GM12878 (cell line): ENCODE results near the gene JMJD7. TPM values are rescaled to one million over a fixed set of nuclear protein-coding genes. Genes with fewer than 3 reads are reported as not detected.

Source experiments
- ATAC-seq: fragments of 200-7000 bp; cut with Tn5 transposase; 3 replicates; pipeline ENCODE4 v1.9.1; 2020; ENCODE audit warnings: mild to moderate bottlenecking, moderate library complexity
- BruUV-seq: library from RNA; stranded (reverse); fragments of 400-500 nt; replicated peaks from 2 replicates; lab custom pipeline; 2021; lab: Mats Ljungman, UMichigan
- CTCF ChIA-PET: fragments of 300-600 bp; sonication (Branson Sonifier 250); formaldehyde crosslinking; extraction: SDS; loops from one replicate; lab custom pipeline; 2021; ENCODE audit warnings: inconsistent platforms; lab: Yijun Ruan, JAX
- POLR2A ChIA-PET: fragments of 350-600 bp; formaldehyde crosslinking; extraction: SDS; loops from one replicate; lab custom pipeline; 2021; ENCODE audit warnings: inconsistent platforms; lab: Charles Lee
- RAD21 ChIA-PET: fragments of 300-600 bp; sonication (Branson Sonifier 250); formaldehyde crosslinking; loops from one replicate; lab custom pipeline; 2023; ENCODE audit warnings: antibody characterized with exemption; ENCODE audit not compliant: unreplicated experiment; lab: Charles Lee
- SMC1A ChIA-PET: fragments of 300-600 bp; sonication (Branson Sonifier 250); formaldehyde crosslinking; loops from one replicate; lab custom pipeline; 2023; ENCODE audit not compliant: unreplicated experiment, uncharacterized antibody; lab: Charles Lee
- DNase-seq: peaks from one replicate; pipeline ENCODE4 v3.0.0-alpha.2; 2011; ENCODE audit warnings: low read depth, low spot score
- FAIRE-seq: peaks from 3 replicates; lab custom pipeline; 2011; peaks lifted over from hg19 to GRCh38; lab: Jason Lieb, UNC
- H2AFZ ChIP-seq: 2 replicates; pipeline ENCODE4 v1.6.0; 2011; ENCODE audit warnings: low read depth, low read length, control low read depth; ENCODE audit not compliant: control insufficient read depth
- H3K27ac ChIP-seq: 2 replicates; pipeline ENCODE4 v1.5.1; 2011; ENCODE audit warnings: control low read depth; ENCODE audit not compliant: control insufficient read depth, insufficient read depth
- H3K27me3 ChIP-seq, 2 experiments: replicated peaks in 1 of 2; 2 replicates each; pipeline versions ENCODE4 v1.6.0 to v1.6.1; 2011; ENCODE audit warnings: low read length in 1 of 2; ENCODE audit not compliant: control insufficient read depth in 2 of 2, insufficient read depth in 2 of 2
- H3K36me3 ChIP-seq, 2 experiments: 2 replicates each; pipeline ENCODE4 v1.5.1; 2011; ENCODE audit warnings: low read length in 1 of 2; ENCODE audit not compliant: control insufficient read depth in 2 of 2, insufficient read depth in 2 of 2
- H3K4me1 ChIP-seq: 2 replicates; pipeline ENCODE4 v1.6.1; 2011; ENCODE audit warnings: mild to moderate bottlenecking, low read length, moderate library complexity, mixed read lengths; ENCODE audit not compliant: control insufficient read depth, insufficient read depth
- H3K4me2 ChIP-seq: 2 replicates; pipeline ENCODE4 v1.6.0; 2011; ENCODE audit warnings: control low read depth; ENCODE audit not compliant: control insufficient read depth, insufficient read depth
- H3K4me3 ChIP-seq: fragments of 200-600 bp; sonication (generic); 2 replicates; pipeline ENCODE4 v1.5.1; 2016
- H3K79me2 ChIP-seq: 2 replicates; pipeline ENCODE4 v1.6.0; 2011; ENCODE audit warnings: low read length; ENCODE audit not compliant: control insufficient read depth, insufficient read depth
- H3K9ac ChIP-seq: 2 replicates; pipeline ENCODE4 v1.8.0; 2011; ENCODE audit warnings: low read length, control low read depth, mixed read lengths; ENCODE audit not compliant: control insufficient read depth, insufficient read depth
- H3K9me3 ChIP-seq: replicated peaks from 3 replicates; pipeline ENCODE4 v1.5.1; 2011; ENCODE audit warnings: mild to moderate bottlenecking, low read length; ENCODE audit not compliant: control insufficient read depth, insufficient read depth
- H4K20me1 ChIP-seq: 2 replicates; pipeline ENCODE4 v1.6.0; 2011; ENCODE audit not compliant: control insufficient read depth, insufficient read depth
- CBX3 ChIP-seq: fragments of 200-600 bp; sonication (generic); IDR thresholded peaks from 2 replicates; pipeline ENCODE4 v1.6.1; 2016; ENCODE audit warnings: low read depth, borderline replicate concordance
- CHD2 ChIP-seq: IDR thresholded peaks from 2 replicates; pipeline ENCODE4 v1.6.1; 2011; ENCODE audit warnings: low read depth, low read length, improper control_type of control experiment, borderline replicate concordance
- CHD4 ChIP-seq: fragments of 200-600 bp; sonication (generic); IDR thresholded peaks from 2 replicates; pipeline ENCODE4 v1.6.1; 2016; ENCODE audit warnings: mild to moderate bottlenecking
- EGR1 ChIP-seq, 2 experiments: IDR thresholded peaks; 1 replicate in 1 of 2; 2 replicates in 1 of 2; pipeline ENCODE4 v1.6.1; 2011 to 2012; ENCODE audit warnings: low read depth in 2 of 2, low read length in 2 of 2, borderline replicate concordance in 1 of 2, mild to moderate bottlenecking in 1 of 2, moderate library complexity in 1 of 2
- ETV6 ChIP-seq, 2 experiments: fragments of 450-650 bp in 1 of 2; IDR thresholded peaks in 1 of 2; conservative IDR thresholded peaks in 1 of 2; 2 replicates each; pipeline ENCODE4 v1.6.1; 2014; ENCODE audit warnings: antibody characterized with exemption in 1 of 2, borderline replicate concordance in 1 of 2, low read depth in 1 of 2, mild to moderate bottlenecking in 1 of 2, moderate library complexity in 1 of 2
- FOXK2 ChIP-seq: fragments of 450-650 bp; IDR thresholded peaks from 2 replicates; pipeline ENCODE4 v1.6.1; 2017; ENCODE audit warnings: mild to moderate bottlenecking, moderate library complexity
- HDGF ChIP-seq: fragments of 450-650 bp; IDR thresholded peaks from 2 replicates; pipeline ENCODE4 v1.6.1; 2016; ENCODE audit warnings: antibody characterized with exemption
- MAX ChIP-seq: IDR thresholded peaks from 2 replicates; pipeline ENCODE4 v1.6.1; 2012; ENCODE audit warnings: low read depth, low read length, improper control_type of control experiment
- MEF2A ChIP-seq: IDR thresholded peaks from 2 replicates; pipeline ENCODE4 v1.6.1; 2011; ENCODE audit warnings: low read depth, mild to moderate bottlenecking, low read length, moderate library complexity; ENCODE audit not compliant: insufficient read depth
- STAT1 ChIP-seq: fragments of 450-650 bp; conservative IDR thresholded peaks from 2 replicates; pipeline ENCODE4 v1.6.1; 2014; ENCODE audit warnings: antibody characterized with exemption, mild to moderate bottlenecking
- SUZ12 ChIP-seq: fragments of 200-600 bp; sonication (generic); IDR thresholded peaks from one replicate; pipeline ENCODE4 v1.6.1; 2018; ENCODE audit warnings: antibody characterized with exemption, mild to moderate bottlenecking; ENCODE audit not compliant: unreplicated experiment
- TCF3 ChIP-seq: IDR thresholded peaks from 2 replicates; pipeline ENCODE4 v1.6.1; 2012; ENCODE audit warnings: low read depth, mild to moderate bottlenecking, low read length, borderline replicate concordance; ENCODE audit not compliant: insufficient read depth
- ZNF24 ChIP-seq: fragments of 450-650 bp; IDR thresholded peaks from 2 replicates; pipeline ENCODE4 v1.6.1; 2017; ENCODE audit warnings: antibody characterized with exemption, mild to moderate bottlenecking
- ZNF384 ChIP-seq: IDR thresholded peaks from 2 replicates; pipeline ENCODE4 v1.6.1; 2012; ENCODE audit warnings: low read depth, mild to moderate bottlenecking, low read length, improper control_type of control experiment, borderline replicate concordance
- WGBS: methylation state at CpG from one replicate; pipeline ENCODE4 v1.1.6; 2016; ENCODE audit warnings: low lambda C conversion rate; ENCODE audit not compliant: insufficient replicate concordance, insufficient coverage; ENCODE audit errors: missing lambda C conversion rate; 5-methylcytosine and 5-hydroxymethylcytosine counted together
- in situ Hi-C: fragments of 300-500 bp; cut with MboI; formaldehyde crosslinking; loops from 9 replicates; pipeline ENCODE4 v1.14.3; 2018; ENCODE audit warnings: mixed read lengths
- intact Hi-C: fragments of 100-400 bp; cut with micrococcal nuclease; formaldehyde crosslinking; loops from one replicate; pipeline ENCODE4 v1.14.2; 2022; ENCODE audit not compliant: unreplicated experiment
- polyA plus RNA-seq, 11 experiments: library from polyadenylated mRNA; depleted of rRNA in 4 of 11; unstranded in 6 of 11; stranded (reverse) in 5 of 11; fragments of >200 nt; fragmentation: Nextera tagmentation in 4 of 11; fragmentation: Illumina TruSeq in 1 of 11; extraction: Ambion mirVana in 4 of 11; extraction: Trizol in 1 of 11; gene quantifications; 1 replicate in 1 of 11; 2 replicates in 10 of 11; pipeline versions ENCODE4 v1.2.1 to v1.2.3, GENCODE V29; 2011 to 2016; ENCODE audit warnings: inconsistent platforms in 2 of 11, missing spikeins in 2 of 11, low read depth in 1 of 11
- total RNA-seq, 4 experiments: library from RNA; depleted of rRNA in 3 of 4; stranded (reverse); fragments of >200 nt in 3 of 4; fragmentation: Illumina TruSeq in 1 of 4; extraction: Trizol in 1 of 4; gene quantifications; 2 replicates each; pipeline versions ENCODE4 v1.2.1 to v1.2.3, GENCODE V29; 2013 to 2021
- TF ChIP-seq, protein P1 (sequence below): IDR thresholded peaks from 2 replicates; pipeline ENCODE4 v1.6.1; 2012; ENCODE audit warnings: improper control_type of control experiment, low read depth, low read length; ENCODE audit not compliant: insufficient replicate concordance

JMJD7 gene
- total and polyA plus RNA-seq, 10 of the 15 experiments (the other 5 are each of a cell fraction or from before 2014, with no cell fraction given) = 0.79 to 12.2 (median 6.5) TPM

DNA sequence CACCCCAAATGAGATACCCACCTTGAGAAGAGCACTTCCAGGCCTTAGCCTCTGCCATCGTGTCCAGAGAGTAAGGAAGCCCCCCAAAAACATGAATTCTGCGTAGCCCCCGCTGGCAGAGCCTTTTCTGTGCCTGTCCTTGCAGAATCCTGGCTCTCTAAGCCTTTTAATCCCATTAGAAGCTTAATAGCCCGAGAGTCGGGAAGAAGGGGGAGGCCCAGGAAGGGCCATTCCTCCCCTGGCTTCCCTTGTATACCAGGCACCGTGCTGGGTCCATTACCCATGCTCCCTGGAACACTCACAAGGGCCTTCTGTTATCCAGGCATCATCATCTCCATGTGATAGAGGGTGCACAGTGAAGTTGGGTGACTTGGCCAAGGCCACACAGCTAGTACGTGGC is 58.8 kb downstream of the JMJD7 start:
- RAD21 ChIA-PET = no interaction called here
- no TSS peak for BruUV-seq
- H3K9ac ChIP-seq = no peak overlapping the region
- H3K27me3 ChIP-seq = no peaks in the 10 kb centered on the region
- no peaks in the 10 kb centered on the region for H4K20me1 ChIP-seq
- TF ChIP-seq ZNF384 (no peak), CBX3 (no peak), HDGF (no peak), CHD4 (no peak), CHD2 (no peak), TCF3 (no peak), ZNF24 (no peak), MEF2A (no peak), STAT1 (no peak), ETV6 (conservative IDR thresholded peaks at IDR 0.05 in 1 of 2, IDR thresholded peaks at IDR 0.05 in 1 of 2; ENCODE audit: borderline replicate concordance in 1 of 2, low read depth in 1 of 2) (no peak), SUZ12 (no peak), MAX (no peak), EGR1 (IDR thresholded peaks at IDR 0.05; ENCODE audit: borderline replicate concordance in 1 of 2, low read depth in 2 of 2, low read length in 2 of 2) (no peak), FOXK2 (no peak)
- TF ChIP-seq, protein P1, sequence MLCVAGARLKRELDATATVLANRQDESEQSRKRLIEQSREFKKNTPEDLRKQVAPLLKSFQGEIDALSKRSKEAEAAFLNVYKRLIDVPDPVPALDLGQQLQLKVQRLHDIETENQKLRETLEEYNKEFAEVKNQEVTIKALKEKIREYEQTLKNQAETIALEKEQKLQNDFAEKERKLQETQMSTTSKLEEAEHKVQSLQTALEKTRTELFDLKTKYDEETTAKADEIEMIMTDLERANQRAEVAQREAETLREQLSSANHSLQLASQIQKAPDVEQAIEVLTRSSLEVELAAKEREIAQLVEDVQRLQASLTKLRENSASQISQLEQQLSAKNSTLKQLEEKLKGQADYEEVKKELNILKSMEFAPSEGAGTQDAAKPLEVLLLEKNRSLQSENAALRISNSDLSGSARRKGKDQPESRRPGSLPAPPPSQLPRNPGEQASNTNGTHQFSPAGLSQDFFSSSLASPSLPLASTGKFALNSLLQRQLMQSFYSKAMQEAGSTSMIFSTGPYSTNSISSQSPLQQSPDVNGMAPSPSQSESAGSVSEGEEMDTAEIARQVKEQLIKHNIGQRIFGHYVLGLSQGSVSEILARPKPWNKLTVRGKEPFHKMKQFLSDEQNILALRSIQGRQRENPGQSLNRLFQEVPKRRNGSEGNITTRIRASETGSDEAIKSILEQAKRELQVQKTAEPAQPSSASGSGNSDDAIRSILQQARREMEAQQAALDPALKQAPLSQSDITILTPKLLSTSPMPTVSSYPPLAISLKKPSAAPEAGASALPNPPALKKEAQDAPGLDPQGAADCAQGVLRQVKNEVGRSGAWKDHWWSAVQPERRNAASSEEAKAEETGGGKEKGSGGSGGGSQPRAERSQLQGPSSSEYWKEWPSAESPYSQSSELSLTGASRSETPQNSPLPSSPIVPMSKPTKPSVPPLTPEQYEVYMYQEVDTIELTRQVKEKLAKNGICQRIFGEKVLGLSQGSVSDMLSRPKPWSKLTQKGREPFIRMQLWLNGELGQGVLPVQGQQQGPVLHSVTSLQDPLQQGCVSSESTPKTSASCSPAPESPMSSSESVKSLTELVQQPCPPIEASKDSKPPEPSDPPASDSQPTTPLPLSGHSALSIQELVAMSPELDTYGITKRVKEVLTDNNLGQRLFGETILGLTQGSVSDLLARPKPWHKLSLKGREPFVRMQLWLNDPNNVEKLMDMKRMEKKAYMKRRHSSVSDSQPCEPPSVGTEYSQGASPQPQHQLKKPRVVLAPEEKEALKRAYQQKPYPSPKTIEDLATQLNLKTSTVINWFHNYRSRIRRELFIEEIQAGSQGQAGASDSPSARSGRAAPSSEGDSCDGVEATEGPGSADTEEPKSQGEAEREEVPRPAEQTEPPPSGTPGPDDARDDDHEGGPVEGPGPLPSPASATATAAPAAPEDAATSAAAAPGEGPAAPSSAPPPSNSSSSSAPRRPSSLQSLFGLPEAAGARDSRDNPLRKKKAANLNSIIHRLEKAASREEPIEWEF = no peak
- H3K4me1 ChIP-seq = peaks cover 4% of the 10 kb centered on the region
- SMC1A ChIA-PET = interaction anchor here (0.6 to 1.4 kb wide), 2 partner anchors 10 to 57 kb away, joined by 3 to 4 read pairs; no protein-coding TSS in a partner anchor
- H3K4me3 ChIP-seq = no peak overlapping the region
- no peak overlapping the region for H3K27ac ChIP-seq
- H3K9me3 ChIP-seq = no peaks in the 10 kb centered on the region
- intact Hi-C loops = no loop called here
- CTCF ChIA-PET = interaction anchor here (0.9 kb wide), 1 partner anchor 18 kb away, joined by 3 read pairs; no protein-coding TSS in a partner anchor
- no peaks in the 10 kb centered on the region for H3K36me3 ChIP-seq
- POLR2A ChIA-PET = no interaction called here
- H3K4me2 ChIP-seq = no peak overlapping the region
- no peak for DNase-seq
- in situ Hi-C loops = no loop called here
- ATAC-seq = no peak
- no peak for FAIRE-seq
- 34% methylated on average over 7 of the region's 7 CpGs for WGBS
- H3K79me2 ChIP-seq = no peaks in the 10 kb centered on the region
- H2AFZ ChIP-seq = no peak overlapping the region
